DMS153 (cell line): Measurements from ENCODE around the gene IGSF21.

ENCODE experiments used
- DNase-seq: peaks from one replicate; lab custom pipeline; 2025; lab: John Stamatoyannopoulos, UW

The IGSF21 gene

DNA sequence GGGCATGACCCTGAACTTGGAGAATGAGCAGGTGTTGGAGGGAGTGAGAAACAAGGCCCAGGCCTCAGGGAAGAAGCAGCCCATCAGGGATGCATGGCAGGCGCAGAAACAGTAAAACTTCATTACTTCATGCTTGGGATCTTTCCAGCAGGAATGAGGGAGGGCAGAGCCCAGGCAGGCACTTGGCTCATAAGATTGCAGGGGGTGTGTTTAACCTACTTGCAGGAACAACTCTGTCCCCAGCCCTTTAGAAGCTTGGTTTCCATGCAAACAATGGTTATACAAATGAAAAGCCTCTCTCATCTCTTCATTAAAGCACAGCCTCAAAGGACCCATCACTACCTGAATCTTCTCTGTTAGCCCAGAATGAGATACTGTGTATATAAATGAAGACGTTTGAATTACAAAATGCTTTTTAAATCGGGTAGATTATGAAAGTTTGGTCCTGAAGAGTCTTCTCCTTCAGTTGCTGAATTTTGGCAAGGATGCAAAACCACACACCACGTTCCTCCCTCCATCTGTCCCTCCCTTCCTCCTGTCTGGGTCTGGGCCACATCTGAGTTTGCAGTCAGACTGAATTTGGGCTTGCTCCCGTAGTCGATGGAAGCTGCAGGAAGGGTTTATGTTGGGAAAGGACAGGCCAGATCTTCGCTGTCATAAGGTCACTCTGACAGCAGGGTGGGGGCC, 218.8 kb downstream of the IGSF21 start:
- DNase-seq, result no peak

GRCh38 chr1:18327650-18328049, 220.1 kb downstream of the IGSF21 start:
- DNase-seq, result no peak

- DNase-seq, result no peak
Measured at GRCh38 chr1:18328803-18329202, 221.2 kb downstream of the IGSF21 start.

DNA sequence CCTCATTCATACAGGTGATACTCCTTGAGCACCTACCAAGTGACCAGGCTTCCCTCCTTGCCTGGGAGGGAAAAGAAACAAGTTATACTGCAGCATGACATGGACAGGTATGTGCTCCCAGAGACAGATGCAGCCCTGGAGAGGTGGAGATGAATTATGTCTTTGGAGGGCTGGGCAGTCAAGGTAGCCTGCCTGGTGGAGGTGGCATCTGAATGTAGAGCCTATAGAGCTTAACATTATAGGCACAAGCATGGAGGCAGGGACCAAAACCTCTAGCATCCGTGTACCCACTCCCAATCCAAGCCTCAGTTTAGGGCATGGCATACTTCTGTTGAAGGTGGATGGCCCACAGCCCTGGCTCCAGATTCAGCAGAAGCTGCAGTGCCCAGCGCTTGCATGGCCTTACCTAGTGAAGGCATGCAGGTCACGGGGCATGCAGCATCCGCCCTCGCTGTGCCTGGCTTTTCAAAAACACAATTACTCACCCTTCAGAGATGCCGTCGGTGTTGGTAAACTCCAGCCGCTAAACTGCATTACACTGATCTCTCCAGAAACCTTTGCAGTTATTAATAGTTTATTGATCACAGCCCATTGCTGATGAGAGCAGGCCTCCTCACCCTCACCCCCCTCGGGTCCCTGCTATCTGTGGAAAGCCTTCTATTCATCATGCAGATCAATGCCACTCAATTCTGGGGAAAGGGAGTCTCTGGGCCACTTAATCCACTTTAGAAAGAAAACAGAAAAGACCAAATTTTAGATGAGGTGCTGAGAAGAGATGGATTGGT, 222.1 kb downstream of the IGSF21 start:
- DNase-seq, result no peak

GRCh38 chr1:18332576-18332975, 225.0 kb downstream of the IGSF21 start:
- no peak for DNase-seq

DNA sequence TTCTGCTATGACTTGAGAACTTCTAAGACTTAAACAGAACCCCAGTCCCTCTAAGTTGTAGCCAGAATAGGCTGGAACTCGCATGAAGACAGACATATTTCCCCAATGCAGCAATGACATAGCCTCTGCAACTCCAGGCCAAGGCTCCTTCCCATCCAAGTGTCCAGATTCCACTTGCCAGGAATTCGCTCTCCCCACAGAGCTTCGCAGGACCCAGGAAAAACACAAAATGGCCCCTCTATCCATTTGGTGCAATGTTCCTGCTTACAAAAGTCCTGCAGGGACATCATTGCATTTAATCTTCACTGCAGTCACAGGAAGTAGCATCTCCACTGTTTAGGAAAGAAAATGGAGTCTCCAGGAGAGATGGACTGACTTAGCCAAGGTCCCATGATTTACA, 225.6 kb downstream of the IGSF21 start:
- DNase-seq, result no peak

DNA sequence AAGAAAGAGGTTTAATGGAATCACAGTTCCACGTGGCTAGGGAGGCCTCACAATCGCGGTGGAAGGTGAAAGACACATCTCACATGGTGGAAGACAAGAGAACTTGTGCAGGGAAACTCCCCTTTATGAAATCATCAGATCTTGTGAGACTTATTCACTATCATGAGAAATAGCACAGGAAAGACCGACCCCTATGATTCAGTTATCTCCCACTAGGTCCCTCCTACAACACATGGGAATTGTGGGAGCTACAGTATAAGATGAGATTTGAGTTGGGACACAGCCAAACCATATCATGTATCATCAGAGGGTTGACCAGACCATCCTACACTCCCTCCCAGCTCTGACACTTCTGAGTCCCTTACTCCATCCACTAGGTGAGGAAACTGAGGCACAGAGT, 229.2 kb downstream of the IGSF21 start:
- DNase-seq, result no peak

DNA sequence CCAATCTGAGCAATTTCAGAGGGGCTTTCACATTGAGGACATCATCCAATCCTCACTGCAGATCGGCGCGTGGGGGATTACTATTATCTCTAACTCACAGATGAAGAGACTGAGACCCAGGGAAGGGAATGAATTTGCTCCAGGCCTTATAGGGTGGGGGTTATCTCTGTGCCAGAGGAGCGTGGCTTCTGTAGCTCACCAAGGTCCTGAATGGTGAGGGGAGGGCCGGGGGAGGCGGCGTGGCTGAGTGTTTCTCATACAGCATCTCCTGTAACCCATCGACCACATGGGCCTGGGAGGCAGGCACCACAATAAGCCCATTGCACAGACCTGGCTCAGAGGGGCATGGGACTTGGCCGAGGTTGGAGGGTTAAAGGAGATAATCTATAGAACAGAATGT, 230.2 kb downstream of the IGSF21 start:
- DNase-seq, result no peak

DNA sequence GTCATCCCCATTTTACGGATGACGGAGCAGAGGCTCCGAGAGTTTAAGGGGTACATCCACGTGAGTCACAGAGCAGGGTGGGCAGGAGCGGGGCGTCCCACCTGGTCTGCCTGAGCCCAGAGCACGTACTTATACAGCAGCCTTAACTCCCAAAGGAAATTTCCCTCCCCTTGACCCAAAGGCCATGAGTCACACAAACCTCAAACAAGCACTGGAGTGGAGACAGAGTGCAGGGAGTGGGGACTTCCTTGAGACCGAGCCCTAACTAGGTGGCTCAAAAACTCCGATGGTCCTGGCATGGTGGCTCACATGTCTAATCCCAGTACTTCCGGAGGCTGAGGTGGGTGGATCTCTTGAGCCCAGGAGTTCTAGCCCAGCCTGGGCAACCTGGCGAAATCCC, 231.6 kb downstream of the IGSF21 start:
- no peak for DNase-seq

GRCh38 chr1:18340158-18340764, 232.7 kb downstream of the IGSF21 start:
- DNase-seq, result no peak

- DNase-seq, result no peak
Measured at GRCh38 chr1:18340787-18341186, 233.2 kb downstream of the IGSF21 start.

GRCh38 chr1:18341291-18342069, 233.9 kb downstream of the IGSF21 start:
- DNase-seq, result no peak

DNA sequence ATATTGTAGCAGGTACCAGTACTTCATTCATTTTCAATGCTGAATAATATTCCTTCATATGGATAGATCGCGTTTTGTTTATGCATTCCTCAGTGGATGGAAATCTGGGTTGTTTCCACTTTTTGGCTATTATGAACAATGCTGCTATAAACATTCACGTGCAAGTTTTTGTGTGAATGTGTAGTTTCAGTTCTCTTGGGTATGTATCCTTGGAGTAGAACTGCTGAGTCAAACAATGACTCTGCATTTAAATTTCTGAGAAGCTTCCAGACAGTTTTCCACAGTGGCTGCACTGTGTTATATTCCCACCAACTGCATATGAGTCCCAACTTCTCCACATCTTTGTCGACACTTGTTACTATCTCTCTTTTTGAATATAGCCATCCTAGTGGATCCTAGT, 235.1 kb downstream of the IGSF21 start:
- DNase-seq, result no peak

- no peak for DNase-seq
Measured at GRCh38 chr1:18343581-18343980, 236.0 kb downstream of the IGSF21 start.

- DNase-seq, result peak; percentile 30
Measured at GRCh38 chr1:18344755-18345154, 237.2 kb downstream of the IGSF21 start.

DNA sequence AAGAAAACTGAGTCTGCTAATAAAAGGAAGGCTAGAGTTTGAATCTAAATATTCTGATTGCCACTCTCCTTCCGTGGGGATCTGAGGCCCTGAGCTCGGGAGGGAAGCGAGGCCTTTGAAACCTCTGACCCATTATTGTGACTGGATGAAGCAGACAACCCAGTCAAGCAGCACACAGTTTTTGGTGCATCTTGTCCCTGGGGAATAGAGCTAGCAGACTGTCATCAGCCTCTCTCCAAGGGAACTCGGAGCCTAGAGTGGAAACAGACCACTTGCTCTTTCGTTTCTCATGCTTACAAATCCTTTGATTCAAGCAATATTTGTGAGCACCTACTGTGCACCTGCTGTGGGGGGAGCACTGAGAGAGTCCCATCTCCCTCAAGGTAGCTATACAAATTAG, 240.0 kb downstream of the IGSF21 start:
- DNase-seq, result no peak

DNA sequence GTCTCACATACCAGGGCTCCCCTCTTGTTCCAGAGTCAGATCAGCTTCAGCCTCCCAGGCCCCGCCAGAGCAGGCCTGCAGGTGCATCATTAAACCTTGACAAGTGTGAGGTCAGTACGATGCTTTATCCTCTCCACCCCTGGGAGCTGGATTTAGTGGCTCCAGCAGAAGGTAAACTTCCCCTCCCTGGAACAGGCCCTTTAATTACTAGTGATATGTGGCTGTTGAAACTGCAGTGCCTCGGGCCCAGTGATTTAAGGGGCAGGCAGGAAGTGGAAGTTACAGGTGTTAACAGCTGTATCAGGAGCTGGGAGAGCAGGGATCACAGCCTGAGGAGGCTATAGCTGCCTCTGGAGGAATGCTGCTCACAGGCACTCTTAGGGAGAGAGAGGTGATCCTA, 240.8 kb downstream of the IGSF21 start:
- DNase-seq, result peak; percentile 72

DNA sequence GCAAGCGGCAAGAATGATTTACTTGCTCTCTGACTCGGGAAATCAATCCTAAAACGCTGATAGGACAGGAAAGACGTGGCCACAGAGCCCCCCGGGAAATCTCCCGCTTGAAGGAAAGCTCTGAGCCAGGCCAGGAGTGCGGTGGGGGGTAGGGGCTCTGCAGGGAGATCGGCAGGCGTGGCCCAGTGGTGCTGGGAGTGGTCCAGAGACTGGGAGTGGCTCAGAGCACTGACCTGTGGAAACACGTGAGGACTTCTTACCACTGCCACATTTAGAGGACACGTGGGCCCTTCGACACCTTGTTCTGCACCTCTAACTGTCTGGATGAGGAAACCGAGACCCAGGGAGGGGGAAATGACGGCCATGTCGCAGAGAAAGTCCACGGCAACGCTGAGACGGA, 243.1 kb downstream of the IGSF21 start:
- no peak for DNase-seq

- no peak for DNase-seq
Measured at GRCh38 chr1:18351735-18352134, 244.1 kb downstream of the IGSF21 start.

GRCh38 chr1:18352636-18353265, 245.2 kb downstream of the IGSF21 start:
- no peak for DNase-seq

- no peak for DNase-seq
Measured at GRCh38 chr1:18353528-18353927, 245.9 kb downstream of the IGSF21 start.

GRCh38 chr1:18353992-18354391, 246.4 kb downstream of the IGSF21 start:
- no peak for DNase-seq
